PC-3 (cell line): ENCODE measurements around the gene ANKRD11. TPM values are rescaled to one million over a fixed set of nuclear protein-coding genes. Genes with fewer than 3 reads are reported as not detected.

ENCODE experiments used
- ATAC-seq: fragments of 200-7000 bp; cut with Tn5 transposase; 2 replicates; pipeline ENCODE4 v1.9.1; 2020; ENCODE audit warnings: mild to moderate bottlenecking, moderate library complexity
- BruUV-seq: library from RNA; stranded (reverse); fragments of 400-500 nt; replicated peaks from 2 replicates; lab custom pipeline; 2021; lab: Mats Ljungman, UMichigan
- CTCF ChIA-PET: fragments of 300-600 bp; sonication (Branson Sonifier 250); formaldehyde crosslinking; loops from one replicate; lab custom pipeline; 2022; ENCODE audit warnings: antibody characterized with exemption; lab: Charles Lee
- POLR2A ChIA-PET: fragments of 300-600 bp; sonication (Branson Sonifier 250); formaldehyde crosslinking; loops from one replicate; lab custom pipeline; 2022; ENCODE audit warnings: antibody characterized with exemption; ENCODE audit not compliant: unreplicated experiment; lab: Charles Lee
- DNase-seq: peaks from one replicate; pipeline ENCODE4 v3.0.0-alpha.2; 2015
- H2AFZ ChIP-seq: fragments of 300-600 bp; sonication (generic); 2 replicates; pipeline ENCODE4 v1.6.0; 2016; ENCODE audit warnings: antibody characterized with exemption, low read length
- H3F3A ChIP-seq: fragments of 300-600 bp; sonication (generic); one replicate; pipeline ENCODE4 v1.6.0; 2017; ENCODE audit warnings: antibody characterized with exemption, low read length, control low read depth, mild to moderate bottlenecking; ENCODE audit not compliant: unreplicated experiment
- H3K27ac ChIP-seq: fragments of 300-600 bp; sonication (generic); 2 replicates; pipeline ENCODE4 v1.5.1; 2016; ENCODE audit warnings: mild to moderate bottlenecking, low read length
- H3K27me3 ChIP-seq: fragments of 300-600 bp; sonication (generic); 2 replicates; pipeline ENCODE4 v1.6.1; 2016; ENCODE audit warnings: low read length, mixed read lengths
- H3K36me3 ChIP-seq: fragments of 300-600 bp; sonication (generic); 2 replicates; pipeline ENCODE4 v1.6.1; 2016; ENCODE audit warnings: low read depth, mixed run types, low read length, mixed read lengths
- H3K4me1 ChIP-seq: fragments of 300-600 bp; sonication (generic); 2 replicates; pipeline ENCODE4 v1.5.1; 2016; ENCODE audit warnings: low read length; ENCODE audit not compliant: insufficient read depth
- H3K4me2 ChIP-seq: fragments of 300-600 bp; sonication (generic); 2 replicates; pipeline ENCODE4 v1.6.0; 2016; ENCODE audit warnings: low read length
- H3K4me3 ChIP-seq: fragments of 300-600 bp; sonication (generic); 2 replicates; pipeline ENCODE4 v1.5.1; 2016; ENCODE audit warnings: mild to moderate bottlenecking, low read length, mixed read lengths
- H3K79me2 ChIP-seq: fragments of 300-600 bp; sonication (generic); 2 replicates; pipeline ENCODE4 v1.6.1; 2017; ENCODE audit warnings: low read length, mixed read lengths
- H3K9ac ChIP-seq: fragments of 300-600 bp; sonication (generic); 2 replicates; pipeline ENCODE4 v1.6.0; 2016; ENCODE audit warnings: mild to moderate bottlenecking, low read length
- H3K9me2 ChIP-seq: fragments of 300-600 bp; sonication (generic); replicated peaks from 2 replicates; pipeline ENCODE4 v1.6.1; 2016; ENCODE audit warnings: mixed run types, low read length, mixed read lengths
- H3K9me3 ChIP-seq: fragments of 300-600 bp; sonication (generic); 2 replicates; pipeline ENCODE4 v1.6.1; 2016; ENCODE audit warnings: low read length, mixed read lengths
- H4K20me1 ChIP-seq: fragments of 300-600 bp; sonication (generic); 2 replicates; pipeline ENCODE4 v1.6.1; 2016; ENCODE audit warnings: low read length, mixed read lengths
- CTCF ChIP-seq: fragments of 300-600 bp; sonication (generic); conservative IDR thresholded peaks from 2 replicates; pipeline ENCODE4 v1.5.1; 2017; ENCODE audit warnings: antibody characterized with exemption, low read depth, mild to moderate bottlenecking, low read length
- EZH2 ChIP-seq: fragments of 300-600 bp; sonication (generic); IDR thresholded peaks from one replicate; pipeline ENCODE4 v1.6.1; 2017; ENCODE audit warnings: antibody characterized with exemption, mild to moderate bottlenecking, low read length; ENCODE audit not compliant: unreplicated experiment
- EZH2phosphoT487 ChIP-seq: fragments of 300-600 bp; sonication (generic); IDR thresholded peaks from 2 replicates; pipeline ENCODE4 v1.6.1; 2018; ENCODE audit warnings: mild to moderate bottlenecking, antibody characterized with exemption, low read length, borderline replicate concordance
- intact Hi-C: fragments of 100-400 bp; cut with micrococcal nuclease; formaldehyde crosslinking; loops from 2 replicates; pipeline ENCODE4 v1.9.0; 2023
- total RNA-seq: library from RNA; depleted of rRNA; stranded (reverse); fragments of >200 nt; gene quantifications from 2 replicates; pipeline ENCODE4 v1.2.3, GENCODE V29; 2014

The ANKRD11 gene
- total RNA-seq, 1 experiment from 2014 or later, result 65.0 TPM

GRCh38 chr16:89519881-89520280 is 29.5 kb upstream of the ANKRD11 start:
- CTCF ChIA-PET, result no interaction called here
- intact Hi-C loops, result no loop called here

DNA sequence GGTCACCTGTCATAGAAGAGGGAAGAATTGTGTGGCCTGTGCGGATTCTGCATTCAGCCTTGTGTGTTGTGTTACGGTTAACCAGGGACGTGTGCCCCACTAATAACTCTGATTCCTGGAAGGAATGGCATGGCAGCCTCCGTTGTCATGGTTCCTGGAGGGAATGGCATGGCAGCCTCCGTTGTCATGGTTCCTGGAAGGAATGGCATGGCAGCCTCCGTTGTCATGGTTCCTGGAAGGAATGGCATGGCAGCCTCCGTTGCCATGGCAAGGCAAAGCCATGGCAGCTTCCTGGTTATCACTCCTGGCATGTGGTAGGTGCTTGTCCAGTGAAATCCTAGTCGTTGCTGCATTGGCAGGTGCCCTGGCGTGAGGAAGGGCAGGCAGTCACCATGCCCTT is 26.8 kb upstream of the ANKRD11 start:
- intact Hi-C loops, result no loop called here
- TF ChIP-seq EZH2 (no peak), EZH2phosphoT487 (no peak), CTCF (no peak)
- Histone ChIP-seq H3K27me3 (no peaks in the 10 kb centered on the region), H3K79me2 (peaks cover 38% of the 10 kb centered on the region), H3K9me2 (no peaks in the 10 kb centered on the region), H4K20me1 (no peaks in the 10 kb centered on the region), H2AFZ (no peak overlapping the region), H3K27ac (no peak overlapping the region), H3K4me2 (no peak overlapping the region), H3K4me1 (no peaks in the 10 kb centered on the region), H3K9ac (no peak overlapping the region), H3K4me3 (no peak overlapping the region), H3F3A (no peaks in the 10 kb centered on the region), H3K36me3 (peaks cover 24% of the 10 kb centered on the region), H3K9me3 (no peaks in the 10 kb centered on the region)
- no peak for ATAC-seq
- CTCF ChIA-PET, result no interaction called here
- POLR2A ChIA-PET, result no interaction called here
- BruUV-seq, result no TSS peak
- DNase-seq, result no peak

More at GRCh38 chr16:89519881-89520280, 29.5 kb upstream of the ANKRD11 start:
- TF ChIP-seq EZH2, result no peak
- TF ChIP-seq CTCF, result no peak
- no peak for TF ChIP-seq EZH2phosphoT487
- H3K36me3 ChIP-seq, result peaks cover 24% of the 10 kb centered on the region
- DNase-seq (no peak), ATAC-seq (no peak)
- no peaks in the 10 kb centered on the region for H3K4me1 ChIP-seq
- H2AFZ ChIP-seq, result no peak overlapping the region
- no peaks in the 10 kb centered on the region for H3K27me3 ChIP-seq
- H3F3A ChIP-seq, result no peaks in the 10 kb centered on the region
- H3K9ac ChIP-seq, result no peak overlapping the region
- H4K20me1 ChIP-seq, result no peaks in the 10 kb centered on the region
- peaks cover 38% of the 10 kb centered on the region for H3K79me2 ChIP-seq
- no peak overlapping the region for H3K4me3 ChIP-seq
- BruUV-seq, result no TSS peak
- H3K9me3 ChIP-seq, result no peaks in the 10 kb centered on the region
- POLR2A ChIA-PET, result interaction anchor here (0.6 kb wide), 1 partner anchor 14 kb away, joined by 4 read pairs; no protein-coding TSS in a partner anchor
- H3K27ac ChIP-seq, result no peak overlapping the region
- H3K9me2 ChIP-seq, result no peaks in the 10 kb centered on the region
- H3K4me2 ChIP-seq, result no peak overlapping the region

- Histone ChIP-seq H3K79me2 (peaks cover 45% of the 10 kb centered on the region), H4K20me1 (no peaks in the 10 kb centered on the region), H3K4me2 (no peak overlapping the region), H3K4me1 (peaks cover 3% of the 10 kb centered on the region; the same call in 1 of the 2 replicates), H3F3A (no peaks in the 10 kb centered on the region), H2AFZ (no peak overlapping the region), H3K4me3 (no peak overlapping the region), H3K36me3 (peaks cover 28% of the 10 kb centered on the region), H3K9me3 (no peaks in the 10 kb centered on the region), H3K27ac (no peak overlapping the region), H3K27me3 (no peaks in the 10 kb centered on the region), H3K9me2 (no peaks in the 10 kb centered on the region), H3K9ac (no peak overlapping the region)
- TF ChIP-seq CTCF, result no peak
- no peak for TF ChIP-seq EZH2phosphoT487
- no peak for TF ChIP-seq EZH2
- ChIA-PET POLR2A (no interaction called here), CTCF (no interaction called here)
- ATAC-seq, result no peak
- DNase-seq, result no peak
- intact Hi-C loops, result no loop called here
- BruUV-seq, result no TSS peak
These were observed 22.1 kb upstream of the ANKRD11 start for GRCh38 chr16:89512453-89512852.
